Gastrocnemius medialis (tissue), 4 donors: Measurements from ENCODE around the gene CRK. TPM values are rescaled to one million over a fixed set of nuclear protein-coding genes. Genes with fewer than 3 reads are reported as not detected.

ENCODE experiments used
- ATAC-seq, 2 donors: fragments of 150-250 bp; one replicate each; pipeline ENCODE4 v1.9.1; 2016
- DNase-seq, 2 donors: peaks; one replicate each; pipeline ENCODE4 v3.0.0-alpha.2; 2019
- H3K27ac ChIP-seq, 4 donors: fragments of 200-600 bp; sonication (generic); 1 replicate in 1 of 4; 2 replicates in 3 of 4; pipeline ENCODE4 v1.5.1; 2016 to 2018; ENCODE audit warnings: mild to moderate bottlenecking in 2 of 4, moderate library complexity in 1 of 4
- H3K27me3 ChIP-seq, 3 donors: fragments of 200-600 bp; sonication (generic) in 2 of 3; 1 replicate in 1 of 3; 2 replicates in 2 of 3; pipeline versions ENCODE4 v1.5.1 to v1.6.0; 2016 to 2019; ENCODE audit warnings: mild to moderate bottlenecking in 1 of 3, moderate library complexity in 1 of 3
- H3K36me3 ChIP-seq, 2 donors: fragments of 200-600 bp; sonication (generic) in 1 of 2; one replicate each; pipeline ENCODE4 v1.5.1; 2017 to 2018
- H3K4me1 ChIP-seq, 2 donors: fragments of 200-600 bp; sonication (generic) in 1 of 2; one replicate each; pipeline ENCODE4 v1.5.1; 2016 to 2017; ENCODE audit warnings: mild to moderate bottlenecking in 2 of 2
- H3K4me3 ChIP-seq, 4 donors: fragments of 200-600 bp; sonication (generic) in 3 of 4; 1 replicate in 1 of 4; 2 replicates in 3 of 4; pipeline ENCODE4 v1.5.1; 2016 to 2019; ENCODE audit warnings: mild to moderate bottlenecking in 2 of 4
- H3K9me3 ChIP-seq, 3 donors: fragments of 200-600 bp; sonication (generic) in 2 of 3; 1 replicate in 1 of 3; 2 replicates in 2 of 3; pipeline ENCODE4 v1.5.1; 2016 to 2019
- CTCF ChIP-seq, 5 experiments: fragments of 450-650 bp in 3 of 5; fragments of 200-600 bp in 2 of 5; sonication (generic) in 2 of 5; IDR thresholded peaks in 4 of 5; conservative IDR thresholded peaks in 1 of 5; 1 replicate in 4 of 5; 2 replicates in 1 of 5; pipeline ENCODE4 v1.5.1; 2016 to 2019; ENCODE audit warnings: antibody characterized with exemption in 5 of 5, mild to moderate bottlenecking in 3 of 5, moderate library complexity in 3 of 5
- POLR2A ChIP-seq, 2 donors: fragments of 450-650 bp; IDR thresholded peaks; one replicate each; pipeline ENCODE4 v1.6.1; 2017; ENCODE audit warnings: antibody characterized with exemption in 2 of 2, mild to moderate bottlenecking in 2 of 2, moderate library complexity in 2 of 2
- in situ Hi-C, 4 donors: fragments of 200-750 bp; cut with MboI; loops; one replicate each; pipeline versions ENCODE4 v1.15.0 to v1.8.0; 2017; ENCODE audit warnings: low sequenced_read_pairs in 4 of 4
- intact Hi-C: fragments of 100-400 bp; cut with DNase I; formaldehyde crosslinking; loops from one replicate; pipeline ENCODE4 v1.15.1; 2023; ENCODE audit warnings: low total_unique reads
- total RNA-seq, 4 donors: library from RNA; depleted of rRNA; stranded (reverse); fragments of >200 nt; gene quantifications; one replicate each; pipeline versions ENCODE4 v1.1.0 to v1.2.3, GENCODE V29; 2016

Gene CRK
- 10 to 100 TPM; 48.6 to 64.6 (median 56.7) TPM for total RNA-seq

- peak; percentile 100 for TF ChIP-seq POLR2A (IDR thresholded peaks at IDR 0.05)
- TF ChIP-seq CTCF (IDR thresholded peaks at IDR 0.05 in 4 of 5, conservative IDR thresholded peaks at IDR 0.05 in 1 of 5): no peak
- Histone ChIP-seq H3K27ac (peak within 1 kb of the TSS; percentile 94 to 99 (median 96)), H3K9me3 (no peaks in the 10 kb centered on the region), H3K36me3 (peaks cover 0 to 6% of the 10 kb centered on the region in 2 donors), H3K4me3 (peak within 1 kb of the TSS; percentile 76 to 92 (median 84)), H3K27me3 (no peaks in the 10 kb centered on the region), H3K4me1 (peaks cover 47 to 52% of the 10 kb centered on the region in 2 donors)
- in situ Hi-C loops (loop anchor here in 1 of 4 donors (10.0 kb wide), 3 partner anchors 51 to 91 kb away; partner anchors contain the start of genes INPP5K and YWHAE), intact Hi-C loops (loop anchor here (1.0 to 10.0 kb wide), 6 partner anchors 29 to 189 kb away; partner anchors contain the start of genes INPP5K, RILP, SCARF1 and YWHAE)
- DNase-seq (peak; percentile 94), ATAC-seq (peak; percentile 74 to 75)
These were observed at the start of gene CRK for GRCh38 chr17:1455797-1456599. Gene CRK, minus strand, starts transcription at chr17:1456232. Its CDS starts 115 bp downstream, at chr17:1456117.

- Histone ChIP-seq H3K9me3 (no peaks in the 10 kb centered on the region), H3K27me3 (no peaks in the 10 kb centered on the region), H3K4me3 (no peak overlapping the region), H3K36me3 (peaks cover 0 to 50% of the 10 kb centered on the region in 2 donors), H3K4me1 (peaks cover 6 to 12% of the 10 kb centered on the region in 2 donors), H3K27ac (no peak overlapping the region)
- ATAC-seq: no peak
- in situ Hi-C loops (loop anchor here in 2 of 4 donors (25.0 kb wide), 2 partner anchors 143 to 243 kb away; partner anchors contain the start of gene BHLHA9 (in 1 of the 2)), intact Hi-C loops (no loop called here)
- DNase-seq: no peak
- no peak for TF ChIP-seq POLR2A (IDR thresholded peaks at IDR 0.05)
- TF ChIP-seq CTCF (IDR thresholded peaks at IDR 0.05 in 4 of 5, conservative IDR thresholded peaks at IDR 0.05 in 1 of 5): no peak
These were observed 49.6 kb upstream of the CRK start for GRCh38 chr17:1505586-1505985.

DNA sequence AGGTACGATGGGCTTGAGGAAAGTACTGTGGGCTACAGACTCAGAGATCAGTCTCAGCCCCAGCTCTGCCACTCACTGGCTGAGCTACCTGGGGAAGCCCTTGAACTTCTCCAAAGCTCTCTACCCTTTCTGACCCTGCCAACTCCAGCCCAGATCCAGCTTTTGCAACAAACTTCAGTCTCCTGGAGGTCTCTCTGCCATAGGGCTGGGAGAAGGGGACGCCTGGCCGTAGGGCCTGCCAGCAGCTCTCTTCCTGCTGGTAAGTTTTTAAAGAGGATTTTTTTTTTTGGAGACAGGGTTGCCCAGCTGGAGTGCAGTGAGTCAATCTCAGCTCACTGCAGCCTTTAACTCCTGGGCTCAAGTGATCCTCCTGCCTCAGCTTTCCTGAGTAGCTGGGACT is 48.8 kb upstream of the CRK start:
- DNase-seq (no peak), ATAC-seq (no peak)
- no peak overlapping the region for H3K27ac ChIP-seq
- no peaks in the 10 kb centered on the region for H3K9me3 ChIP-seq
- H3K27me3 ChIP-seq: no peaks in the 10 kb centered on the region
- intact Hi-C loops: no loop called here
- peaks cover 0 to 49% of the 10 kb centered on the region in 2 donors for H3K36me3 ChIP-seq
- no peak overlapping the region for H3K4me3 ChIP-seq
- in situ Hi-C loops: loop anchor here in 2 of 4 donors (25.0 kb wide), 2 partner anchors 143 to 243 kb away; partner anchors contain the start of gene BHLHA9 (in 1 of the 2)
- TF ChIP-seq POLR2A (IDR thresholded peaks at IDR 0.05) (no peak), CTCF (IDR thresholded peaks at IDR 0.05 in 4 of 5, conservative IDR thresholded peaks at IDR 0.05 in 1 of 5) (no peak)
- H3K4me1 ChIP-seq: peaks cover 0 to 6% of the 10 kb centered on the region in 2 donors

DNA sequence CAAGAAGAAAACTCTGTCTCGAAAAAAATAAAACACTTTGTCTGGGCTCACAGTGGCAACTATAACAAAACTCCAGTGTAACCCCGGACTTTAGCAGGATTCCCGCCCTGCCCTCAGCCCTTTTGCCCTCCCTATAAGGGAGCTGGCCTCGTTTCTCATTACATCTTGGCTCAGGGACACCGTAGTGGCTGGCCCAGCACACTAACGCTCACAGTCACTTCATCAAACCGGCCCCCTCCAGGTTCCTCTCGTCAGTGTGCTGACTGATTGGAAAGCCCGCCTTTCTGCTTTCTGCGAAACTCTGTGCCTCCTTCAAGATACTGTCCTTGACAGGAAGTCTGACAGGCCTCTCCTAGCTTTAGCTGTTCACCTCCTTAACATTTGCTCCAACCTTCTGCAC is 47.7 kb upstream of the CRK start:
- no peak for DNase-seq
- no peaks in the 10 kb centered on the region for H3K9me3 ChIP-seq
- peaks cover 0 to 4% of the 10 kb centered on the region in 2 donors for H3K4me1 ChIP-seq
- peaks cover 0 to 42% of the 10 kb centered on the region in 2 donors for H3K36me3 ChIP-seq
- in situ Hi-C loops (loop anchor here in 2 of 4 donors (25.0 kb wide), 2 partner anchors 141 to 241 kb away; partner anchors contain the start of gene BHLHA9 (in 1 of the 2)), intact Hi-C loops (no loop called here)
- H3K27me3 ChIP-seq: no peaks in the 10 kb centered on the region
- no peak overlapping the region for H3K4me3 ChIP-seq
- ATAC-seq: no peak
- H3K27ac ChIP-seq: no peak overlapping the region
- no peak for TF ChIP-seq POLR2A (IDR thresholded peaks at IDR 0.05)
- no peak for TF ChIP-seq CTCF (IDR thresholded peaks at IDR 0.05 in 4 of 5, conservative IDR thresholded peaks at IDR 0.05 in 1 of 5)
